Gastroesophageal sphincter (tissue), 3 donors: ENCODE results near the gene PCDH9.

Source experiments
- POLR2A ChIP-seq, 2 donors: fragments of 450-650 bp; IDR thresholded peaks; one replicate each; pipeline ENCODE4 v1.6.1; 2017; ENCODE audit warnings: antibody characterized with exemption in 2 of 2, mild to moderate bottlenecking in 2 of 2, moderate library complexity in 1 of 2
- POLR2AphosphoS5 ChIP-seq: sonication (generic); formaldehyde crosslinking; IDR thresholded peaks from one replicate; pipeline ENCODE4 v1.6.1; 2017; ENCODE audit warnings: antibody characterized with exemption
- TF ChIP-seq, protein P1 (sequence below), 4 experiments: fragments of 200-600 bp in 2 of 4; fragments of 450-650 bp in 2 of 4; sonication (generic) in 1 of 4; IDR thresholded peaks; one replicate each; pipeline ENCODE4 v1.5.1; 2017 to 2019; ENCODE audit warnings: antibody characterized with exemption in 4 of 4, mild to moderate bottlenecking in 2 of 4, moderate library complexity in 2 of 4

GRCh38 chr13:66995203-66995611, 234.9 kb downstream of the PCDH9 start:
- TF ChIP-seq, protein P1, sequence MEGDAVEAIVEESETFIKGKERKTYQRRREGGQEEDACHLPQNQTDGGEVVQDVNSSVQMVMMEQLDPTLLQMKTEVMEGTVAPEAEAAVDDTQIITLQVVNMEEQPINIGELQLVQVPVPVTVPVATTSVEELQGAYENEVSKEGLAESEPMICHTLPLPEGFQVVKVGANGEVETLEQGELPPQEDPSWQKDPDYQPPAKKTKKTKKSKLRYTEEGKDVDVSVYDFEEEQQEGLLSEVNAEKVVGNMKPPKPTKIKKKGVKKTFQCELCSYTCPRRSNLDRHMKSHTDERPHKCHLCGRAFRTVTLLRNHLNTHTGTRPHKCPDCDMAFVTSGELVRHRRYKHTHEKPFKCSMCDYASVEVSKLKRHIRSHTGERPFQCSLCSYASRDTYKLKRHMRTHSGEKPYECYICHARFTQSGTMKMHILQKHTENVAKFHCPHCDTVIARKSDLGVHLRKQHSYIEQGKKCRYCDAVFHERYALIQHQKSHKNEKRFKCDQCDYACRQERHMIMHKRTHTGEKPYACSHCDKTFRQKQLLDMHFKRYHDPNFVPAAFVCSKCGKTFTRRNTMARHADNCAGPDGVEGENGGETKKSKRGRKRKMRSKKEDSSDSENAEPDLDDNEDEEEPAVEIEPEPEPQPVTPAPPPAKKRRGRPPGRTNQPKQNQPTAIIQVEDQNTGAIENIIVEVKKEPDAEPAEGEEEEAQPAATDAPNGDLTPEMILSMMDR (IDR thresholded peaks at IDR 0.05): no peak
- TF ChIP-seq POLR2A (IDR thresholded peaks at IDR 0.05) (no peak), POLR2AphosphoS5 (no peak)
